NCI-H1436 (cell line): ENCODE data around the gene TM9SF4.
"Not testable (repeated sequence)": the region's sequence is repeated elsewhere in the genome, so short reads cannot be mapped to it uniquely, and the experiment has no call there.

Experiments
- DNase-seq: peaks from one replicate; lab custom pipeline; 2025; lab: John Stamatoyannopoulos, UW

TM9SF4 gene

DNA sequence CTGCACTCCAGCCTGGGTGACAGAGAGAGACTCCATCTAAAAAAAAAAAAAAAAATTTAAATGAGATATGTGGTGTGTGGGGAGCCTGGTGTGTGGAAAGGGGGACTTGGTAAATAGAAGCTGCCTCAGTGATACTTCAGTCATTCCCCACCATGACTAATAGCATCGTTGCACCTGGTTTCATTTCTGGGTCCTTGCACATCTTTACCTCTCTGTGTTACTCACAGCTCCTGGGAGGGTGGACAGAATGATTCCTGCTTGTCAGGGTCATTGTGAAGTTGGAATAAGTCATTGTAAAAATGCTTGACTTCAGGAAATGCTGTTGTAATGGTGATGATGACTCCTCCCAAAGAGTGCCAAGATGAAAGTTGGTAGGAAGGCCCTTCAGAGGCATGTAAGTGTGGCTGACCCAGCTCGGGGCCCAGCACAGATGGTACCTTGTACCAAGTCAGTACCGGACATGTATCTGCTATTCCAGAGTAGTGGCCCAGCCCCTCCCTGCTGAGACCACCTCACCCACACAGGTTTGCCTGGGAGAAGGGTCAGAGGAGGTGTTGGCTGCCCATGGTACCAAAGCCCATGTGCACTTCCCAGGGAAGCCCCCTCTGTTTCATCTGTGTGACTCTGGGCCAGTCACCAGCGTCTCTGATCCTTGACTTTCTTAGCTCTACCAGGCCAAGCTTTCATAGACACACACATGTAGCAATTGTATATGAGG is 49.6 kb downstream of the TM9SF4 start:
- DNase-seq, result no peak

DNA sequence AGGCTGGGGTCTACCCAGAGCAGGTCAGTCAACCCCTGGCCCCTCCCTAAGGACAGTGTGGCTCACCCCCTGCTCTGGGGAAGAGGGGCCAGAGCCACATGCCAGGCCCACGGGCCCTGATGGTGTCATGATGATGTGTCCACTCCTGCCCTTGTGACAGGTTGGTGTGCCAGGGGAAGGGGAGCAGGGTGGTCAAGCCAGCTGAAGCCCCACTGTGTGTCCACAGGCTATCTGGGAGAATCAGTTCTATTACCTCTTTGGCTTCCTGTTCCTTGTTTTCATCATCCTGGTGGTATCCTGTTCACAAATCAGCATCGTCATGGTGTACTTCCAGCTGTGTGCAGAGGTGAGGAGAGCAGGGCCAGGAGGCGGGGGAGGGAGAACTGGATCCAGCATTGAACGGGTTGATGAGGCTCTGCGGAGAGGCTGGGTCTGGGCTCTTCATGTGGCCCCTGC is 50.3 kb downstream of the TM9SF4 start:
- no peak for DNase-seq

DNA sequence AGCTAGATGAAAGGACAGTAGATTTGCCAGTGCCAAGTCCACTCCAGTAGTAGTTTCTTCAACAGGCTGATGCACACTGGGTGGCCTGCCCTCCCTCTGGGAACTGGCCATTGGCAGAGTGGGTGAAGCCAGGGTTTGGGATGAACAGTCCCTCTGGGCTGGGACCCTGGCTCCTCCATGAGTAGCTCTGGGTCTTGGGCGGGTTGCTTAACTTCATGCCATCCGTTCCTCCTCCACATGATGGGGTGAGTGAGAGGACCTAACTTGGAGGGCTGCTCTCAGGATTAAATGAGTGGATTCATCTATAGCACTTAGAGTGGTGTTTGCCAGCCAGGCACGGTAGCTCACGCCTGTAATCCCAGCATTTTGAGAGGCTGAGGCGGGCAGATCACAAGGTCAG is 50.8 kb downstream of the TM9SF4 start:
- no peak for DNase-seq

DNA sequence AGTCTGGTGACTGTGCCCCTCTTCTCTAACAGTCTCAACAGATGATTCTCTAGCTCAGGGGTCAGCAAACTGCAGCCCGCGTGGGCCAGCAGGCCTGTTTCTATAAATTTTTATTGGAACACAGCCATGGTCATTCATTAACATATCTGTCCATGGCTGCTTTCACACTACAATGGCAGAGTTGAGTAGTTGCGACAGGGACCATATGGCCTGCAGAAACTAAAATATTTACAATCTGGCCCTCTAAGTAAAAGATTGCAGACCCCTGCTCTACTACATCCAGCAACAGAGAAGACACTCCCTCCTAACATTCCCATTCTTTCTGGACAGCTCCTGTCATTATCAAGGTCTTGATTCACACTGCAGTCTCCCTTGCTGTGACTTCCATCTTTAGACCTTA is 52.8 kb downstream of the TM9SF4 start:
- DNase-seq, result no peak

DNA sequence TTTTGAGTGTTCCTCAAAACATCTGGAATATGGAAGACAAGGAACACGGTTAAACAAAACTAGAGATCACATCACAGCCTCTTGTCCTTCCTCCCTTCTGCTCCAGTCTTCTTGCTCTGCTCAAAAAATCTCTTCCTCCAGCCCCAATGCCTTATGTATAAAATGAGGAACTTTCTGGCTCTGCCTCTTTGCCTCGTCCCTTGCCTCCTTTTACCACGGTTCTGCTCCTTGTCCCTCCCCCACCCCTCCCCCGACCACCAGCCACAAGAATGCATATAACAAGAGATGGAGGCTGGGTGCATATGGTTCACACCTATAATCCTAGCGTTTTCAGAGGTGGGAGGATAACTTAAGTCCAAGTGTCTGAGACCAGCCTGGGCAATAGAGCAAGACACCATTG is 54.4 kb downstream of the TM9SF4 start:
- no peak for DNase-seq

DNA sequence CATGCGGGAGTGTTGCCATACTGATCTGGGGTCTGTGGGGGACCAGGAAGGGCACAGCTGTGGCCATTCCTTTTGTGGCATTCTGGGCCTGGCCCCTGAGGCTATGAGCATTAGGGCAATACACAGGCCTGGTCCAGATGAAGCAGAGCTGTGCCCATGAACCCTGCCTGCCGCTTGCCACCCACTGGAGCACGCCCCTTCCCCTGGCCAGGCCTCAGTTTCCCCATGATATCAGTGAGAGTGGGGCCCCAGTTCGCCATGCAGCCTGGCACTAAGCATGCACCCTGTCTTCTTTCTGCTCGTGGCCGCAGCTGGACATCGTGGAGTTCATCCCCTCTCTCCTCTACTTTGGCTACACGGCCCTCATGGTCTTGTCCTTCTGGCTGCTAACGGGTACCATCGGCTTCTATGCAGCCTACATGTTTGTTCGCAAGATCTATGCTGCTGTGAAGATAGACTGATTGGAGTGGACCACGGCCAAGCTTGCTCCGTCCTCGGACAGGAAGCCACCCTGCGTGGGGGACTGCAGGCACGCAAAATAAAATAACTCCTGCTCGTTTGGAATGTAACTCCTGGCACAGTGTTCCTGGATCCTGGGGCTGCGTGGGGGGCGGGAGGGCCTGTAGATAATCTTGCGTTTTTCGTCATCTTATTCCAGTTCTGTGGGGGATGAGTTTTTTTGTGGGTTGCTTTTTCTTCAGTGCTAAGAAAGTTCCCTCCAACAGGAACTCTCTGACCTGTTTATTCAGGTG is 55.6 kb downstream of the TM9SF4 start:
- no peak for DNase-seq

DNA sequence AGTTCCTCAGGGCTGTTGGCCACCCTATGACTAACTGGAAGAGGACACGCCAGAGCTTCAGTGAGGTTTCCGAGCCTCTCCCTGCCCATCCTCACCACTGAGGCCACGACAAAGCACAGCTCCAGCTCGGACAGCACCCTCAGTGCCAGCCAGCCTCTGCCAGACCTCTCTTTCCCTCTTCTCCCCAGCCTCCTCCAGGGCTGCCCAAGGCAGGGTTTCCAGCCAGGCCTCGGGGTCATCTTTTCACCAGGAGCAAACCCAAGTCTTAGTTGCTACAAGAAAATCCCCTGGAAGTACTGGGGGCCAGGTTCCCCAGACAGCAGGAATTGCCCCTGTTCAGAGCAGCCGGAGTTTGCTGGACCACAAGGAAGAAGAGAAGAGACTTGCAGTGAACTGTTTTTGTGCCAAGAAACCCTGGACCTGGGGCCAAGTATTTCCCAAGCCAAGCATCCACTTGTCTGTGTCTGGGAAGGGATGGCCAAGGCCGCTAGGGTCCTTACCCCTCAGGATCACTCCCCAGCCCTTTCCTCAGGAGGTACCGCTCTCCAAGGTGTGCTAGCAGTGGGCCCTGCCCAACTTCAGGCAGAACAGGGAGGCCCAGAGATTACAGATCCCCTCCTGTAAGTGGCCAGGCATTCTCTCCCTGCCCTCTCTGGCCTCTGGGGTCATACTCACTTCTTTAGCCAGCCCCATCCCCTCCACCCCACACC is 56.5 kb downstream of the TM9SF4 start:
- DNase-seq, result no peak

DNA sequence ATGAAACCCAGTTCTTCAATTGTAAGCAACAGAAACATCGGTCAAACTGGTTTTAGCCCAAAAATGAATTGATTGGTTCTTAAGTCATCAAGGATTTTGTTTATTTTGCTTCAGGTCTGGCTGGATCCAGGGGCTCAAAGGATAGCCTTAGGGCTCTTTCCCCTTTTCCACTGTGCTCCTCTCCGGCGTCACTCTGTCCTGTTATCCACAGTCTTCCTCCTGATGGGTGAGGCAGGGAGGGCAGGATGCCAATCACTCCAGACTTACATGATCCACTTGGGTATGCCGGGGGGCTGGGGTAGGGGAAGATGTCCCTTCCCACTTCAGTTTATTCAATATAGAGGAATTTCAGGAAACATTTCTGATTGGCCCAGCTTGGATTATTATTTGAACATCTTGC is 58.0 kb downstream of the TM9SF4 start:
- DNase-seq, result no peak

DNA sequence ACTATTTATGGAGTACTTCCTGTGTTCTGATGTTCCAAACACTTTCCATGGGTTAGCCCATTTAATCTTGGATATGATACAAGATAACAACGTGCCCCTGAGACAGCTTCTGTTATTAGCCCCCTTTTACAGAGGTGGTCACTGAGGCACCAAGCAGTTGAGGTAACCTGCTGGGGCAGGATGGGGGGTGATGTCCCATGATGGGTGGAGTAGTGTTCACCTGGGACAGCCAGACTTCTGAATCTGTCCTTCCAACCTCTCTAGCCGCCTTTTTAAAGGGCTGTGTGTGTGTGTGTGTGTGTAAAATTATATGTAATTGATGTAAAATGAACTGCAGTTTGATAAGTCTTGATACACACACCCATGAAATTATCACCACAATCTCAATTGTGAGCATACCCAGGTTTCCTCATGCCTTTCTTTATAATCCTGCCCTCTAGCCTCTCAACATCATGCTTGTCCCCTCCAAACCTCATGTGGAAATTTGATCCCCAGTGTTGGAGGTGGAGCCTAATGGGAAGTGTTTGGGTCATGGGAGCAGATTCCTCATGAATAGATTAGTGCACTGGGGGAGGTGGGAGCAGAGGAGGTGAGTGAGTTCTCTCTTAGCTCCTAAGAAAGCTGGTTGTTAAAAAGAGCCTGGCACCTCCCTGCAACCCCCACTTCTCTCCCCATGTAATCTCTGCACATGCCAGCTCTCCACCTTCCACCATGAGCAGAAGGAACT is 58.8 kb downstream of the TM9SF4 start:
- no peak for DNase-seq

DNA sequence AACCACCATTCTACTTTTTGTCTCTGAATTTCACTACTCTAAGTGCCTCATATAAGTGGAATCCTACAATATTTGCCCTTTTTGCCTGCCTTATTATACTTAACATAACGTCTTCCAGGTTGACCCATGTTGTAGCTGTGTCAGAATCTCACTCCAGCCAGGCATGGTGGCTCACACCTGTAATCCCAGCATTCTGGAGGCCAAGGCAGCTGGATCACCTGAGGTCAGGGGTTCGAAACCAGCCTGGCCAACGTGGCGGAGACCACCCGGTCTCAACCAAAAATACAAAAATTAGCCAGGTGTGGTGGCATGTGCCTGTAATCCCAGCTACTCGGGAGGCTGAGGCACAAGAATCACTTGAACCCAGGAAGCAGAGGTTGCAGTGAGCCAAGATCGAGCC is 68.2 kb downstream of the TM9SF4 start:
- not testable (repeated sequence) for DNase-seq

DNA sequence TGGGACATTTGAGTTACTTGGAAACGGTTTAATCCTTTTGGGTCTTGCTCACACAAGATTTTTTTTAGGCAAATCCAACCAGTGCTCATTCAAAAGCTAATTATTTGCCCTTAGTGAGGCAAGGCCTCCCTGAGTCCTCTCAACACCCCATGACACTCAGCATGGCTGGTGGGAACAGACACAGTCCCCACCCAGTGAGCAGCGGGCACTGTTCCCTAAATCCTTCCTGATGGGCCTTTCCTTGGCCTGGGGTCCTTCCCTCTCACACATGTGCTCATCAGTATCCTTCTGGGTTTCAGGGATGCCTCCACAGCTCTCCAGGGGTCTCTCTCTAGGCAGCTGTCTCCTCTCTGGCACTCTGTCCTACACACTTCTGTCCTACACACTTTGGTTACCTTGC is 70.0 kb downstream of the TM9SF4 start:
- DNase-seq, result no peak

DNA sequence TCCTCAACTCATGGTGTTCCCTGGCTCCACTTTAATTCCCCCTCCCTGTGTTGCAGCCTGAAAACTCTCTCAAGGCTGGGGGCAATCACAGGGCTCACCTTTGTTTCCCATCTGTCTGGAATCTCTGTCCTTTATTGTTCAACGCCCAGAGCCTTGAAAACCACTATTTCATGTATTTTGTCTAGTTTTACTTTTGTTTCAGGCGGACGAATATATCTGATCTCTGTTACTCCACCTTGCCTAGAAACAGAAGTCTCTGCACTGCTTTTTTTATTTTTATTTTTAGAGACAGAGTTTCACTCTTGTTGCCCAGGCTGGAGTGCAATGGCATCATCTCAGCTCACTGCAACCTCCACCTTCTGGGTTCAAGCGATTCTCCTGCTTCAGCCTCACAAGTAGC is 70.4 kb downstream of the TM9SF4 start:
- no peak for DNase-seq

DNA sequence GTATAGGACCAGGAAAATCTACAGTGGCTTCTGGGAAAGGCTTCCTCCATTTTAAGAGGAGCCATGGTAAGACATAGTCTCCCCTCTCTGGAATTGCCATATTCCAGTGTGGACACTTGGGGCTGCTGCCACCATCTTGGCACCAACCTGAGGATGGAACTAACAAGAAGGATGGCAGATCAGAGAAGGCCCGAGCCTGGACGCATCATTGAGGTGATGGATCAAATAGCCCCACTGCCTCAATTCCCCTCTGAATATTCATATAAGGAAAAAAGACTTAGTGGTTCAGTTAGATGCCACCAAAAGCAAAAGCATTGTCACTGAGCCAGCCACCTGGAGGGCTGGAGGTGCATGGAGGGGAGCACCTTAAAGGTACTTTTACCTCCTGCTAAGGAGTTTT is 72.1 kb downstream of the TM9SF4 start:
- DNase-seq, result no peak

DNA sequence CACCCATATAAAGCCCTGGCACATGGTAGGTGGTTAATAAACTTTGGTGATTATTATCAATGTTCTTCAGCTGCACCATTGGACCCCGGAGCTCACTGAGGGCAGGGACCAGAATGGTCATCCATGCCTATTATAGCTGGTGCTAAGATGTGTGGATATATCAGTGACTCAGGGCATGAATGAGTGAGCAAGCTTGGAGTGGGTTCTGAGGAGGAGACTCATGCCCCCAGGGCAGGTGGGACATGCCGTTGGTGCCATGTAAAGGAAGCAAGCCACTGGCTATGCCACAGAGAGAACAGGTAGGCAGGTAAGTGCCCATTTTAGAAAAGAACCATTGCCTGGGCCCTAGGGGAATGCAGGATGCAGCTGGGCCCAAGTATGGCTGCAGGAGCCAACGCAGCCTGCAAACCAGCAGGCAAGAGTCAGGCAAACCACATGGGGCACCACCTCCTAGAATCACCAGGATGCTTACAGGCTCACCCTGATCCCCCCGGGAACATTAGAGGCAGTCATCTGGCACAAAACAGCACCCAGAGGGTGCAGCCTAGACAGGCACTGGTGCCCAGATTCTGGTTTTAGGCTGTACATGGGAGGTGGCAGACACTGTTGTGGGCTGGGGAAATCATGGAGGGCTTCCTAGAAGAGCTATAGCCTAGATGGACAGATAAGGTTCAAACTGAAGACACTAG is 74.6 kb downstream of the TM9SF4 start:
- DNase-seq, result no peak

DNA sequence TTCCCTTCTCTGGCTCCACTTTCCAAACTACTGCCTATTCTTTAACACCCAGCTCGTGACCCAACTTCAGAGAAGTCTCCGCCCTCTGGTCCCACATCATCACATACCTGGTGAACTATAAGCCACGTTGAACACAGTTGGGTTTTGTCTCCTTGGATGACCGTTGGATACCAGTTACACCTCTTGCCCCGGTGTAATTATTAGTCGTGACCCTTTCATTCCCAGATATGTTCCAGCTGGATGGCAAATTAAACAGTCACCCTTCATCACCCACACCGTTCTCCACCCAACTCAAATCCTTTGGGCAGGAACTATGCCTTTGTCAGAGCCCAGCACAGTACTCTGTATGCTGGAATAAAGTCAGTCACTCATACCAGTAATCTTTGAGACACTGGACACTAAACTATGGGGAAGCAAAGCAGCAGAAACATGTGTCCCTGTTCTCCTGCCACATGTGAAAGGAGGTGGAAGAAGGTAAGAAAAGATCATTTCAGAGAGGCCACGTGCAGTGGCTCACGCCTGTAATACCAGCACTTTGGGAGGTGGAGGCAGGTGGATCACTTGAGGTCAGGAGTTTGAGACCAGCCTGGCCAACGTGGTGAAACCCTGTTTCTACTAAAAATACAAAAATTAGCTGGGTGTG is 75.6 kb downstream of the TM9SF4 start:
- DNase-seq, result no peak

DNA sequence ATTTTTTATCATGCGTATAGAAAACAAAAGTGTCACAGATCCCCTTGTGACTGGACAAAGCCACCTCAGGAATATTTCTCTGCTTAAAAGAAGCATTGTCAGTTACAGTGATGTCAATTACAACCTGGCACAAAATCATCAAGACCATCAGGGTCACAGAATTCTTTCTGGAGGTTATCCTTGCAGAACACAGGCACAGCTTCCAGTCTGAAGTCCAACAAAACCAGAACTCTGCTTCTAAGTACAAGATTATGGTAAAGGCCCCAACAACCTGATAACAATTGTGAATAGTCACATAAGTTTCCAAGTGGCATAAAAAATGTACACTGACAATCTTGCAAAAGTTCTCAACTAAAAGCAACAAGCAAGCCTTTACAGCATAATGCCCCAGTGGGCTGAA is 77.0 kb downstream of the TM9SF4 start:
- DNase-seq, result no peak

DNA sequence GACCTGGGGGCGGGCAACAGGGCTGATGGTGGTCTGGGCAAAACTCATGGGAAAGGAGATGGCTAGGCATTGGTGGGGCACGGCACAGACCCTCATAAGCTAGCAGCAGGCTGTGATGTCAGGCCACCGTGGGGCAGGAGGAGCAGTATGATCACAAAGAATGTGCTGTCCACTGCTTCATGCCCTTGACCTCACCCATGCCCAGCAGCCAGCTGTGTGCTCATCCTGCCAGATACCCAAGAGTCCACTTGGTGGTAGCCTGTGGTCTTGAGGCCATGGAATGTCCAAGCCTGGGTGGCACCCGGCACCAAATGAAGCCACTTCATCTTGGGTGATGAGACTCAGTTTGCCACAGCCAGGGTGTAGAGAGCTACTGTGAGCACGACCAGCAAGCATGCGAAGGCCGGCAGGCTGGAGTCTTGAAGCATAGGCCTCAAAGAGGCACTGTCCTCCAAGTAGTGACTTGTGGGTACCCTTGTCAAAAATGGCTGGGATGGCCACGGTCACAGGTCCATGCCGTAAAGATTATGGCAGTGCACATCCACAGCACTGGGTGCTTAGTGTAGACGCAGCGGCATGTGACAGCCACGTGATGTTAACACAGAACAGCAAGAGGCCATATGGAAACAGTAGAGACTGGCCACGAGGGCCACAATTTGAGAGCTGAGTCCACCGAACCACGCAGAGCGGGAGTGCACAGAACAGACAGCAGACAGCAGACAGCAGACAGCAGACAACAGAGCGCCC is 79.0 kb downstream of the TM9SF4 start:
- DNase-seq, result no peak

DNA sequence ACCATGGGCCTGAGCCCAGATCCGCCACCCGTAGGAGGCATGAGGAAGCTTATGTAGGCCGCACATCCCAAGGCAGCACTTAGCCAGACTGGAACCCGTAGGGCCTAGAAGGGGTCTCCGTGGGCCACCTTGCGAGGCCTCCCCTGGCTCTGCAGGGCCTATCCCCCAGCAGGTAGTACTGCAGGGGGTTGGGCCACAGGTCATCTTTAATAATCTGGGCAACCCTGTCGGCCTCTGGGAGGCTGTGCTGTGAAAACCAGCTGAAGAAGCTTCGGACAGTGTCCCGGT is 79.6 kb downstream of the TM9SF4 start:
- no peak for DNase-seq

DNA sequence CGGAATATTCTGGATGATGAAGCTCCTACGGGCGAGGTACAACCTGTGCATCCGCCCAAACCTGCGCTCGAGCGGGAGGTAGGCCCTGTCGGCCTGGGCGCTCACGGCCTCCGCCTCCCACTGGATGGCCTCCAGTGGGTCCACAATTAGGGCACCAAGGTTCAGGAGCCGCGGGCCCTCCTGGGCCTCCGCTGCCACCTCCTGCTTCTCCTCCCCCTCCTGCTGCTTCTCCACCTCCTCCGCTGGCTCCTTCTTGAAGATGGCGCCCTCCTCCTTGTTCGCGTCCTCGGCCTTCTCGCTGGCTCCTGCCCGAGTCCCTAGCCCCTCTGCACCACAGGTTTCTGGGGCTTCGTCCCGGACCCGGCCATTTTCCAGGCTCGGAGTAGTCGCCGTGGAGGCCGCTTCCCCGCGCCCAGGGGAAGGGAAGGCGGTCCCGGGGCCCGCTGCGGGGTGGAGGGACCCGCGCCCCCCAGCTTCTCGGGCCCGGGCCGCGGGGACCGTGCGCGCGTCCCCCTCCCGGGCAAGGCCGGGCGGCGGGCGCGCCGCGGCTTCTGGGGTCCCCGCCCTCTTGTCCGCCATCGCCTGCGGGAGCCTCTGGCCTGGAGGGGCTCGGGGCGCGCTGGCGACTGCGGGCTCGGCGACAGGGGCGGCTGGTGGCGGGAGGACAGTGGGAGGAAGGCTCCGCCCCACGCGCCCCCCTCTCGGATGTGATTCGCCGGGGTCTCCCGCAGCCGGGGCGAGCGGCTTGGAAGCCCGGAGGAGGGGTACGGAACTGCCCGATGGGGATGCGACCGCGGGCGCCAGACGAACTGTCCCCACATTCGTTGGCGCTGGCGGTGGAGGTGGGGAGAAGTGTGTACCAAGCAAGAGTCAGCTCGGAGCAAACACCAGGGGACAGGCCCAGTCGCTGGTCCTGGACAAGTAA is 80.4 kb downstream of the TM9SF4 start:
- DNase-seq, result peak; percentile 24
